Hippocampal formation (tissue), 2 donors: ENCODE data around the gene KCNRG.
"Not testable (repeated sequence)": the region's sequence is repeated elsewhere in the genome, so short reads cannot be mapped to it uniquely, and the experiment has no call there.

Experiments
- DNase-seq, 2 donors: peaks; one replicate each; lab custom pipeline; 2025; lab: John Stamatoyannopoulos, UW

The KCNRG gene

GRCh38 chr13:50011461-50011860 lies 3.8 kb upstream of the KCNRG start:
- peak; percentile 36 to 62 for DNase-seq

DNA sequence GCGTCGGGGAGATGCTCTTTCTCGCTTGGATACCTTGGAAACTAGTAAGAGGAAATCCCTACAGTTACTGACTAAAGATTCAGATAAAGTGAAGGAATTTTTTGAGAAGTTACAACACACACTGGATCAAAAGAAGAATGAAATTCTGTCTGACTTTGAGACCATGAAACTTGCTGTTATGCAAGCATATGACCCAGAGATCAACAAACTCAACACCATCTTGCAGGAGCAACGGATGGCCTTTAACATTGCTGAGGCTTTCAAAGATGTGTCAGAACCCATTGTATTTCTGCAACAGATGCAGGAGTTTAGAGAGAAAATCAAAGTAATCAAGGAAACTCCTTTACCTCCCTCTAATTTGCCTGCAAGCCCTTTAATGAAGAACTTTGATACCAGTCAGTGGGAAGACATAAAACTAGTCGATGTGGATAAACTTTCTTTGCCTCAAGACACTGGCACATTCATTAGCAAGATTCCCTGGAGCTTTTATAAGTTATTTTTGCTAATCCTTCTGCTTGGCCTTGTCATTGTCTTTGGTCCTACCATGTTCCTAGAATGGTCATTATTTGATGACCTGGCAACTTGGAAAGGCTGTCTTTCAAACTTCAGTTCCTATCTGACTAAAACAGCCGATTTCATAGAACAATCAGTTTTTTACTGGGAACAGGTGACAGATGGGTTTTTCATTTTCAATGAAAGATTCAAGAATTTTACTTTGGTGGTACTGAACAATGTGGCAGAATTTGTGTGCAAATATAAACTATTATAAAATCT lies 2.7 kb upstream of the KCNRG start:
- DNase-seq = no peak

GRCh38 chr13:50014386-50014785 lies 858 bp upstream of the KCNRG start:
- no peak for DNase-seq

GRCh38 chr13:50015750-50016149 lies 506 bp downstream of the KCNRG start:
- DNase-seq = no peak

DNA sequence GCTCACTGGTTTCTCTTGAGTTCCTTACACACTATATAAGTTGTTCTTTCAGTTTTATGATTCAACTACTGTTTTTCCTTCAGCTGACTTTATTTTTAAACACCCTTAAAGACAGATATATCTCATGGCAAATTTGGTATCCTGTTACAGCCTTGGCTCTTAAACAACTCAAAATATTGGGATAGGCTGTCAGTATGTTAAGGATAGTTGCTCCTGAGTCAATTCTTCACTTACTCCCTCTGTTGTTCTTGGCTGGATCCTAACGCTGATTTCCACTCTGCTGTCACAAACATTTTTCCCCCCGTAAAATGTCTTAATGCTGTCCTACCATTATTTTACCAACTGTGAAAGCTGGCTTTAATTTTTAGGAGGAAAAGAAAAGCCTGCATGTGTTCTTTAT lies 1.2 kb downstream of the KCNRG start:
- no peak for DNase-seq

DNA sequence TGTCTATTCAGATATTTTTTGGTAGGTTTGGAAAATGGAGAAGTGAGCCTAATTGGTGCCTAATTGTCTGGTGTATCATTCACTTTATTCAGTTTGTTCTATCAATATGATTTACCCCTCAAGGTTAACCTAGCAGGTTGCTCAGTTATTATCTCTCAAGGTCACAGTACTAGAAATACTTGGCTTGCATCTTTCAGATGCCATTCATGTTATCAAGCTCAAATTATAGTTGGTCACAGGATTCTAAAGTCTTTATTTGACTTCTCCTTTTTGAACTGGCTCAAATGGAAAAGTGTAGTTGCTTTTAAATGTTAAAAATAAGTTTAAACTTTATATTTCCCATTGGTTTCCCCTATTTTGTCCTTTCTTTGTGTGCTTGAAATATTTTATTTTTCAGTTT lies 2.6 kb downstream of the KCNRG start:
- no peak for DNase-seq

DNA sequence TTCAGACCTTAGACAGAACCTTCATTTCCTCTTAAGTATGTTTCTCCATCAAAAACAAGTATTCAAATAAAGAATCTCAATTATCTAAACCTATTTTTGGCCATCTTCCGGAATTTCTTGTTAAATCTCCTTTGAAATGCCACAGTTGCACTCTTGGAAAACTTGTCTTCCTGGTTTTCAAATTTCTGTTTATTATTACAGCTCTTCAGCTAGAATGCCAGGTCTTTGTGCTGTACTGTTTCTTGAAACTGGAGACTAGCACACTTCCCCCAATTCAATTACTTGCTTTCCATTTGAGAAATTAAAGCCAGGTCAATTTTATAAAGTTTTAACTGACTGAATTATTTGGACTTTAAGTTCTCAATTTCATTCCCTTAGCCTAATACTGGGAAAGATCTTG lies 10.2 kb downstream of the KCNRG start:
- no peak for DNase-seq

DNA sequence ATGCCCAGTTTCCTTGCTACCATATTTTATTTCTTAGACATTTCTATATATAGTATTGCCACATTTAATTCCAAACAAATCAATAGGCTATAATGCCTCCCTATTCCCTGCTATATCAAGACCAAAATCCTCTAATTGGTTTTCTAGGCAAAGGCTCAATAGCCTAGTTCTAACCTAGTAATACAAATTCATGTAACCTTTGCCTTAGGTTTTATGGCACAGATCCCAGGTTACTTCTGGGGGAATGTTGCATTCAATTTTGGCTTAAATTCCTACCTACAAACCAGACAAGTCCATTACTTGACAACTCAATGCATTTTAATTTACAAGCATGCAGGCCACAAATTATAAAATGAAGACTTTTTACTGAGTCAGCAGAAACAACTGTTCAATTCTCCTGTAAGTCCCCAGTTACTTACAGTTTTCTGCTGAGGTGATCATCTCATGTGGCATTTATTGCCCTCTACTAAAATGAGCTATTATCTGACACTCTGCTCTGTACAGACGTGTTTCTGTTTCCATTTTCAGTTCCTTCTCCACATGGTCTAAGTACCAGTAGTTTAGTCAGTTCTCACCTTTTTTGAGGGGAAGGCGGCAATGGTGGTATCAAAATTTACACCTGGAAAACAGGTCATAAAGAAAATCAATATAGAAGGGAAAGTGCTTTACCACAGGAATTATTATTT lies 11.7 kb downstream of the KCNRG start:
- no peak for DNase-seq

GRCh38 chr13:50030315-50030714 lies 15.1 kb downstream of the KCNRG start:
- no peak for DNase-seq

DNA sequence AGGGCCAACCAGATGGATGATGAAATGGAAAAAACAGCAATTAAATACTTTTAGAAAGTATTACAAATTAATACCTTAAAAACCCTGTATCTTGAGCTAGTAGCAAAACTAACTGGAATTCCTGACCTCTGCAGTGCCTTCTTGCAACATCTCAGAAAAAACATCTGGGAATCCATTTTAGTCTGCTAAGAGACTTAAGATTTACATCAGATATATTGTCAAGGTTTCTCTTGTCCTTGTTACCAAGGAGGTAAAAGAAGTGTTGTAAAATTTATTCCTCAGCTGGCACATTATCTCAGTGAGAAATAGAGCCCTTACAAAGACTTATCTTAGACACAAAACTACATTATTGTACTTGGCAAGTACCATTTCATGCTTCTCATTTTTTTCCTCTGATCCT lies 18.5 kb downstream of the KCNRG start:
- no peak for DNase-seq

DNA sequence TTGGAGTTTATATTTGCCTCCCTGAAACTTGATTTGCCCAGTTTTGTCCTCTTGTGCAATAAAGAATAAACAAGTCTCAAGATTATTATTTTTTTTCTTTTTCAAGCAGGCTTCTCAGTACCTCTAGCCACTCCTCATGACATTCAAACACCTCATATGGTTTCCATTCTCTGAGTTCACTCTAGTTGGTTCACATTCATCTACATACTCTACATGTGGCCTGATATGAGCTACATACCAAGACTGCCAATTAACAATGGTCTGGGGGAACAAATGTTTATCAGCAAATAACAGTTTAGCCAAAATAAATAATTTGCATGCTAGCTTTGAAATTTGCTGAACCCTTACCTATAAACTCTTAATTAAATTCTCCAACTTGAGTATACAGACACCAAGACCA lies 22.5 kb downstream of the KCNRG start:
- no peak for DNase-seq

GRCh38 chr13:50038266-50038665 lies 23.0 kb downstream of the KCNRG start:
- no peak for DNase-seq

DNA sequence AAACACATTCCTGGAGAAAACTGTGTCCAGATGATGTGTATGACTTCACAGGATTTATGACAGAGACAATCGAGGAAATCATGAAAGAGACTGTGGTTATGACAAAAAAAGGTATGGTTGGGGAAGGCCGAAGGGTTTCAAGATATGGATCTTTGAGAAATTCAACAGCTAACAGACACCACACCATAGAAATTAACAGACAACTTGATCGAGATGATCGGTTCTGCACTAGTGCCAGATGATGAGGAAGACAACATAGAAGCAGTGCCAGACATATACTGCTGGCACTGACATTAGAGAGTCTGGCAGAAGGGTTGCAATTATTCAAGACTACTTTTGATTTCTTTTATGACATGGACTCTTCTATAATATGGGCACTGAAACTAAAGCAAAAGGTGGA lies 37.2 kb downstream of the KCNRG start:
- DNase-seq = no peak

- DNase-seq = no peak
Observed at GRCh38 chr13:50053844-50054243, 38.6 kb downstream of the KCNRG start.

DNA sequence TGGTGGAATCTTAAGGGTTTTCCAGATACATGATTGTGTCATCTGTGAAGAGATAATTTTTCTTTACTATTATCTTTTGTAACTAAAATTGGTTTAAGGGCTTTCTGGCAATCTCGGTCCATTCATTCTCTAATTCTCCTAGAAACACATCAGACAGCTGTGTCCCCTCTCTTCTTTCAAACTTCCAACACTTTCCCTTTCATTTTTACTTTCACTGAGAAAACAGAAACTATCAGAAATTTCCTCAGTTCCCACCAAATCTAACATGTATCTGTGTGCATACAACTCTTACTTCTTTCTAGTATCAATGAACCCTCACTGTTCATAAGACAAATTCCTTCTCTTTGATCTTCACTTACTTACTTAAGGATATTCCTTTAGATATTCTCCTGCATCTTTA lies 40.2 kb downstream of the KCNRG start:
- DNase-seq = no peak

GRCh38 chr13:50060718-50061117 lies 45.5 kb downstream of the KCNRG start:
- no peak for DNase-seq

GRCh38 chr13:50062336-50062735 lies 47.1 kb downstream of the KCNRG start:
- DNase-seq = not testable (repeated sequence)

- DNase-seq = no peak
Observed at GRCh38 chr13:50065712-50066111, 50.5 kb downstream of the KCNRG start.

- DNase-seq = no peak
Observed at GRCh38 chr13:50068508-50068907, 53.3 kb downstream of the KCNRG start.

GRCh38 chr13:50069261-50069660 lies 54.0 kb downstream of the KCNRG start:
- DNase-seq = no peak

DNA sequence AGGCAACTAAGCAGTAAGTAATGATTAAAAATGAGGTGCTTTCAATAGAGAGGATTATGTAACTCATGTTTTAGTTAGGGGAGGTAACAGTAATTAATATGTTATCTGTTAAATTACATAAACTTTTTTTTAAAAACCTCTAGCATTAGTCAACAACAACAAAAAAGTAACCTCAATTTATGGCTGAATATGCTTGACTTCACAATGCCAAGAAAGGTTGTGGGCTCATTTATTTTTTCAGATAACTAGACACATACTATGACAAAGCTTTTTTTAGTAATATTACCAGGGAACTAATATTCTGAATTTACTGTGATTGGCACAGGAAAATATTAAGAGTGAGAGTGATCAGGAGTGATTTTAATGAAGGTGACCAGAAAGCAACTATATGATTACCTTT lies 54.9 kb downstream of the KCNRG start:
- no peak for DNase-seq
